SU-DHL-6 (cell line): Measurements from ENCODE around the gene GMDS.

Experiments
- H2AFZ ChIP-seq: fragments of 200-600 bp; sonication (generic); 2 replicates; pipeline ENCODE4 v1.6.1; 2014; ENCODE audit warnings: low read depth, mild to moderate bottlenecking, moderate library complexity, mixed read lengths, antibody characterized with exemption, low read length; ENCODE audit not compliant: severe bottlenecking
- H3F3A ChIP-seq: fragments of 200-600 bp; shearing (Covaris generic); 2 replicates; pipeline ENCODE4 v1.6.0; 2016; ENCODE audit warnings: antibody characterized with exemption, mild to moderate bottlenecking; ENCODE audit not compliant: insufficient read depth
- H3K27ac ChIP-seq: fragments of 200-600 bp; sonication (generic); 2 replicates; pipeline ENCODE4 v1.5.1; 2016; ENCODE audit warnings: low read depth, mild to moderate bottlenecking, low read length, moderate library complexity, mixed read lengths
- H3K27me3 ChIP-seq: fragments of 200-600 bp; sonication (generic), shearing (Covaris generic); 2 replicates; pipeline ENCODE4 v1.6.0; 2014; ENCODE audit warnings: mild to moderate bottlenecking, low read length
- H3K36me3 ChIP-seq: fragments of 200-600 bp; sonication (generic); 2 replicates; pipeline ENCODE4 v1.6.1; 2014; ENCODE audit warnings: mild to moderate bottlenecking, low read length, mixed read lengths
- H3K4me2 ChIP-seq: fragments of 300-600, 200-600 bp; shearing (Covaris generic), sonication (generic); 2 replicates; pipeline ENCODE4 v1.6.0; 2014; ENCODE audit warnings: low read length, low read depth, mild to moderate bottlenecking; ENCODE audit not compliant: poor library complexity, severe bottlenecking
- H3K4me3 ChIP-seq: fragments of 200-600 bp; sonication (generic); 2 replicates; pipeline ENCODE4 v1.5.1; 2014; ENCODE audit warnings: antibody characterized with exemption, low read length, mild to moderate bottlenecking, mixed read lengths; ENCODE audit not compliant: insufficient read depth, poor library complexity, severe bottlenecking
- H3K79me2 ChIP-seq: fragments of 200-600 bp; sonication (generic); 2 replicates; pipeline ENCODE4 v1.6.1; 2014; ENCODE audit warnings: mild to moderate bottlenecking, low read length, moderate library complexity; ENCODE audit not compliant: insufficient read depth
- H3K9ac ChIP-seq: fragments of 200-600 bp; sonication (generic); 2 replicates; pipeline ENCODE4 v1.7.0; 2014; ENCODE audit warnings: mild to moderate bottlenecking, low read length
- H3K9me2 ChIP-seq: fragments of 200-600 bp; sonication (generic); replicated peaks from 2 replicates; pipeline ENCODE4 v1.6.1; 2014; ENCODE audit warnings: low read length; ENCODE audit not compliant: insufficient read depth
- H3K9me3 ChIP-seq: fragments of 200-600 bp; sonication (generic); 2 replicates; pipeline ENCODE4 v1.6.1; 2014; ENCODE audit warnings: low read length, mixed read lengths; ENCODE audit not compliant: insufficient read depth
- H4K20me1 ChIP-seq: fragments of 200-600 bp; sonication (generic); 2 replicates; pipeline ENCODE4 v1.6.1; 2014; ENCODE audit warnings: low read depth, mild to moderate bottlenecking, antibody characterized with exemption, low read length, moderate library complexity, mixed read lengths
- CTCF ChIP-seq: fragments of 200-600 bp; sonication (generic); IDR thresholded peaks from one replicate; pipeline ENCODE4 v1.5.1; 2017; ENCODE audit warnings: antibody characterized with exemption, mild to moderate bottlenecking, low read length, moderate library complexity; ENCODE audit not compliant: insufficient read depth, poor library complexity, severe bottlenecking
- EZH2phosphoT487 ChIP-seq: fragments of 200-600 bp; sonication (generic), shearing (Covaris generic); conservative IDR thresholded peaks from 2 replicates; pipeline ENCODE4 v1.6.1; 2018; ENCODE audit warnings: mild to moderate bottlenecking, antibody characterized with exemption, low read length, moderate library complexity, mixed read lengths

The GMDS gene

GRCh38 chr6:2073476-2073875, 171.9 kb downstream of the GMDS start:
- H3K9ac ChIP-seq = no peak overlapping the region
- H3K9me2 ChIP-seq = no peaks in the 10 kb centered on the region
- no peak overlapping the region for H3K4me3 ChIP-seq
- no peak for TF ChIP-seq EZH2phosphoT487
- TF ChIP-seq CTCF = no peak
- no peaks in the 10 kb centered on the region for H3F3A ChIP-seq
- no peak overlapping the region for H3K4me2 ChIP-seq
- no peaks in the 10 kb centered on the region for H3K79me2 ChIP-seq
- H3K27ac ChIP-seq = no peak overlapping the region
- no peaks in the 10 kb centered on the region for H4K20me1 ChIP-seq
- no peaks in the 10 kb centered on the region for H3K36me3 ChIP-seq
- no peaks in the 10 kb centered on the region for H3K27me3 ChIP-seq
- no peaks in the 10 kb centered on the region for H3K9me3 ChIP-seq
- no peak overlapping the region for H2AFZ ChIP-seq

DNA sequence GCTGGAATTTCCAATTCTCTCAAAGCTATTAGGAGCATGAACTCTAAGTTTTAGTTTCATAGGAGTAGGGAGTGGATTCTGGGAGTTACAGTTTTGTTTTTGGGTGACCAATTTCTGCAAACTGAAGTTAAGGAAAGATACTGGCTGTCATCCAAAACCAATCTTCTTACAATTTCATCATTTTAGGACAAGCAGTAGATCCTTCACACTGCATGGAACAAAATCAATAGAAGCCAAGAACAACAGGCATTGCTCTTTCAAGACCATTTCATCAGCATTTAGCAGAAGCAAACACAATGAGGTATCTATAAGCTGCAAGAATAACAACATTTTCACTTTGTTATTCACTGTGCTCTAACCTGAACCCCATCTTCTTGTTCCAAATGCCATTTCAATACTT, 173.0 kb downstream of the GMDS start:
- Histone ChIP-seq H3K9me2 (no peaks in the 10 kb centered on the region), H3K79me2 (no peaks in the 10 kb centered on the region), H3F3A (no peaks in the 10 kb centered on the region), H3K27me3 (no peaks in the 10 kb centered on the region), H3K4me2 (no peak overlapping the region), H3K9ac (no peak overlapping the region), H4K20me1 (no peaks in the 10 kb centered on the region), H3K36me3 (no peaks in the 10 kb centered on the region), H3K27ac (no peak overlapping the region), H2AFZ (no peak overlapping the region), H3K9me3 (no peaks in the 10 kb centered on the region), H3K4me3 (no peak overlapping the region)
- TF ChIP-seq CTCF (no peak), EZH2phosphoT487 (no peak)

DNA sequence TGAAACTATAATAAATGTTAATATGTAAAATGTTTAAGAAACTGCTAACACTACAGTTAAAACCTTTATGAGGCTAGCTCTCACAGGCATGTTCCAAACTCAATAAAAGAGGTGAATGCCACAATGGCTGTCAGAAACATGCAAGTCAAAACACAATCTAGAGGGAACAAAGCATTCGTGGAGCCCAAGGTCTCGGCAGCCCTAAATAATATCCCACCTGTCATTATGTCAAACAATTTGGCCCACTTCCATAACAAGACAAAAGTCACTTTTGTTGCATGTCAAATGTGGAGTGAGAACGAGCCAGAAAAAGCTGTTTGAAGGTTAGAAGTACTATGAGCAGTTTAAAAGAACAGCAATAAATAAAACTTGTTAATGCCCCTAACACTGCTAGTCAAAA, 181.9 kb downstream of the GMDS start:
- H3K9me2 ChIP-seq = no peaks in the 10 kb centered on the region
- no peaks in the 10 kb centered on the region for H3K9me3 ChIP-seq
- H4K20me1 ChIP-seq = 0 out of 2 replicates have a peak, but pooled peaks cover 5% of the 10 kb centered on the region
- no peak overlapping the region for H3K27ac ChIP-seq
- H3K79me2 ChIP-seq = no peaks in the 10 kb centered on the region
- H3K9ac ChIP-seq = no peak overlapping the region
- TF ChIP-seq CTCF (no peak), EZH2phosphoT487 (no peak)
- no peaks in the 10 kb centered on the region for H3F3A ChIP-seq
- no peaks in the 10 kb centered on the region for H3K36me3 ChIP-seq
- H2AFZ ChIP-seq = no peak overlapping the region
- no peaks in the 10 kb centered on the region for H3K27me3 ChIP-seq
- H3K4me3 ChIP-seq = no peak overlapping the region
- H3K4me2 ChIP-seq = no peak overlapping the region
